Nephron (organoid): ENCODE results near the gene OR6K6.

Experiments used
- H3K27ac Mint-ChIP-seq, 3 experiments: 2 replicates each; pipeline ENCODE4 v1.8.0; 2020; ENCODE audit warnings: mixed read lengths in 3 of 3, mild to moderate bottlenecking in 2 of 3, moderate library complexity in 1 of 3
- H3K27me3 Mint-ChIP-seq: 2 replicates; pipeline ENCODE4 v1.8.0; 2021; ENCODE audit warnings: low read depth, mild to moderate bottlenecking, moderate library complexity, mixed read lengths
- H3K36me3 Mint-ChIP-seq: 2 replicates; pipeline ENCODE4 v1.8.0; 2020; ENCODE audit warnings: low read depth, mixed read lengths
- H3K4me1 Mint-ChIP-seq: 2 replicates; pipeline ENCODE4 v1.8.0; 2020; ENCODE audit warnings: mixed read lengths
- H3K4me3 Mint-ChIP-seq, 3 experiments: 2 replicates each; pipeline ENCODE4 v1.8.0; 2020; ENCODE audit warnings: mild to moderate bottlenecking in 3 of 3, mixed read lengths in 3 of 3, moderate library complexity in 2 of 3
- H3K9me3 Mint-ChIP-seq: 2 replicates; pipeline ENCODE4 v1.8.0; 2020; ENCODE audit warnings: mixed read lengths
- CTCF ChIP-seq, 3 experiments: fragments of 200-600 bp; sonication (generic); IDR thresholded peaks; one replicate each; pipeline ENCODE4 v1.5.0; 2021; ENCODE audit warnings: antibody characterized with exemption in 3 of 3; ENCODE audit not compliant: unreplicated experiment in 3 of 3

OR6K6 gene

GRCh38 chr1:158793604-158794003 is 39.1 kb downstream of the OR6K6 start:
- Mint-ChIP-seq H3K4me3 (no peak overlapping the region), H3K4me1 (no peaks in the 10 kb centered on the region), H3K9me3 (peaks cover 3% of the 10 kb centered on the region), H3K27me3 (peaks cover 4% of the 10 kb centered on the region), H3K36me3 (no peaks in the 10 kb centered on the region), H3K27ac (no peak overlapping the region)
- TF ChIP-seq CTCF (IDR thresholded peaks at IDR 0.05; ENCODE audit: unreplicated experiment in 3 of 3) = no peak

GRCh38 chr1:158794247-158794646 is 39.7 kb downstream of the OR6K6 start:
- H3K27me3 Mint-ChIP-seq = peaks cover 4% of the 10 kb centered on the region
- H3K27ac Mint-ChIP-seq = no peak overlapping the region
- H3K9me3 Mint-ChIP-seq = peaks cover 3% of the 10 kb centered on the region
- no peak overlapping the region for H3K4me3 Mint-ChIP-seq
- TF ChIP-seq CTCF (IDR thresholded peaks at IDR 0.05; ENCODE audit: unreplicated experiment in 3 of 3) = no peak
- no peaks in the 10 kb centered on the region for H3K36me3 Mint-ChIP-seq
- H3K4me1 Mint-ChIP-seq = no peaks in the 10 kb centered on the region

- Mint-ChIP-seq H3K36me3 (no peaks in the 10 kb centered on the region), H3K9me3 (no peaks in the 10 kb centered on the region), H3K27me3 (peaks cover 4% of the 10 kb centered on the region), H3K4me1 (no peaks in the 10 kb centered on the region), H3K27ac (no peak overlapping the region), H3K4me3 (no peak overlapping the region)
- no peak for TF ChIP-seq CTCF (IDR thresholded peaks at IDR 0.05; ENCODE audit: unreplicated experiment in 3 of 3)
Observed at GRCh38 chr1:158798531-158798930, 44.0 kb downstream of the OR6K6 start.

DNA sequence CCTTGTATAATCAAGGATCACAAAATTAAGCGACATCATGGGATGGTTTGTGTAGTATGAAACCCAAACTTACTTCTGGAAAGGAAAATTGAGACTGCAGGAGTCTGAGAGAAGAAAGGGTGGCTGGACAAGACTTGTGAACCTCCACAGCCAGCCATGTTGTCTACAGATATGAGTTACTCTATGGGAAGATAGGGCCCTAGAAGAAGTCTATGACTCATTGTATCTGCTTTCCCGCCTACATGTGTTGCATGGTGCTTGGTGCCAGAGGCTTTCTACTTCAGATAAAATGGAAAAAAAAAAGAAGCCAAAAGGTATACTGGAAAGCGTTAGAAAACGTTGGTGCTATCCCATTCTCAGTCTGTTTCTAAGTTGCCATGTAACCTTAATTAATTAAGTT is 45.2 kb downstream of the OR6K6 start:
- Mint-ChIP-seq H3K36me3 (no peaks in the 10 kb centered on the region), H3K27ac (no peak overlapping the region), H3K4me3 (no peak overlapping the region), H3K9me3 (no peaks in the 10 kb centered on the region), H3K27me3 (no peaks in the 10 kb centered on the region), H3K4me1 (no peaks in the 10 kb centered on the region)
- TF ChIP-seq CTCF (IDR thresholded peaks at IDR 0.05; ENCODE audit: unreplicated experiment in 3 of 3) = no peak

DNA sequence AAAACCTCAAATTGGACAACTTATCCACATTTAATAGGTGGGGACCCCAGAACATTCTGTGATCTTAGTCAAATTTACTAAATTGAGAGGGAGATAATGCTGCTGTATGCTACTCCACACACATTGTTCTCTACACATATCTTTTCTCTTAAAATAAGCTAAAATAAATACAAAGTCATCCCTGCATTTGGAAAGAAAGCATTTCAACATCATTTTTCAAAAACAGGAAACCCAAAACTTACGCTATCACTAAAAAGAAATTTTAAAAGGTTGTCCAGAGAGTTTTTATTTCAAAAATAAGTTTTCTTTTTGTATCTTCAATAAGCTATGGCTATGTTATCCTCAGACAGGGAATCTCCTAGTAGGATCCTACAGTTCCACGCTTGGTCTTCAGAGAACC is 46.0 kb downstream of the OR6K6 start:
- no peak overlapping the region for H3K27ac Mint-ChIP-seq
- no peaks in the 10 kb centered on the region for H3K27me3 Mint-ChIP-seq
- H3K9me3 Mint-ChIP-seq = no peaks in the 10 kb centered on the region
- H3K36me3 Mint-ChIP-seq = no peaks in the 10 kb centered on the region
- no peak for TF ChIP-seq CTCF (IDR thresholded peaks at IDR 0.05; ENCODE audit: unreplicated experiment in 3 of 3)
- no peak overlapping the region for H3K4me3 Mint-ChIP-seq
- no peaks in the 10 kb centered on the region for H3K4me1 Mint-ChIP-seq

- H3K27ac Mint-ChIP-seq = no peak overlapping the region
- no peaks in the 10 kb centered on the region for H3K4me1 Mint-ChIP-seq
- TF ChIP-seq CTCF (IDR thresholded peaks at IDR 0.05; ENCODE audit: unreplicated experiment in 3 of 3) = no peak
- H3K9me3 Mint-ChIP-seq = no peaks in the 10 kb centered on the region
- no peaks in the 10 kb centered on the region for H3K36me3 Mint-ChIP-seq
- no peak overlapping the region for H3K4me3 Mint-ChIP-seq
- no peaks in the 10 kb centered on the region for H3K27me3 Mint-ChIP-seq
Observed at GRCh38 chr1:158801396-158801795, 46.9 kb downstream of the OR6K6 start.
